Measurements from ENCODE around the gene KDF1.

- TF ChIP-seq POLR2A (IDR thresholded peaks at IDR 0.05) (no peak), CTCF (IDR thresholded peaks at IDR 0.05 in 4 of 5, conservative IDR thresholded peaks at IDR 0.05 in 1 of 5) (no peak)
These were observed 43.6 kb upstream of the KDF1 start for GRCh38 chr1:27003745-27004470.

Data from gastrocnemius medialis (tissue), 4 donors.